Adrenal gland (tissue), 19 donors: ENCODE data around the gene FCGR1A. TPM values are rescaled to one million over a fixed set of nuclear protein-coding genes. Genes with fewer than 3 reads are reported as not detected.
A peak's percentile ranks its signal among the peaks of the same experiment; 100 is the strongest.
"Not testable (repeated sequence)": the region's sequence is repeated elsewhere in the genome, so short reads cannot be mapped to it uniquely, and the experiment has no call there.

Experiments
- DNase-seq, 7 donors: peaks; one replicate each; pipeline ENCODE4 v3.0.0-alpha.2; 2019 to 2020
- H3K27ac ChIP-seq, 5 donors: fragments of 200-600 bp; sonication (generic) in 4 of 5; 1 replicate in 3 of 5; 2 replicates in 2 of 5; pipeline versions ENCODE4 v1.5.1 to v1.8.0; 2016 to 2020; ENCODE audit warnings: mild to moderate bottlenecking in 1 of 5
- H3K27me3 ChIP-seq: fragments of 200-600 bp; 2 replicates; pipeline ENCODE4 v1.8.0; 2021
- H3K36me3 ChIP-seq, 2 donors: fragments of 200-600 bp; replicated peaks in 1 of 2; 1 replicate in 1 of 2; 2 replicates in 1 of 2; pipeline versions ENCODE4 v1.5.1 to v1.8.0; 2018 to 2022
- H3K4me1 ChIP-seq, 2 donors: fragments of 200-600 bp; replicated peaks in 1 of 2; 1 replicate in 1 of 2; 2 replicates in 1 of 2; pipeline versions ENCODE4 v1.5.1 to v1.8.0; 2018 to 2021
- H3K4me3 ChIP-seq, 4 donors: fragments of 200-600 bp; sonication (generic) in 3 of 4; one replicate each; pipeline ENCODE4 v1.5.1; 2016 to 2018
- H3K9me3 ChIP-seq, 3 donors: fragments of 200-600 bp; sonication (generic) in 1 of 3; replicated peaks in 1 of 3; 1 replicate in 2 of 3; 2 replicates in 1 of 3; pipeline versions ENCODE4 v1.5.1 to v1.8.0; 2016 to 2021
- WGBS, 4 donors: extraction: QIAGEN DNeasy Blood & Tissue Kit in 2 of 4; methylation state at CpG; one replicate each; pipeline versions ENCODE4 v1.1.5 to v1.1.7; 2013 to 2017; 5-methylcytosine and 5-hydroxymethylcytosine counted together
- intact Hi-C, 2 donors: fragments of 100-400 bp; cut with DNase I; formaldehyde crosslinking; loops; one replicate each; pipeline versions ENCODE4 v1.14.1 to v1.15.0; 2022 to 2023
- long read RNA-seq, 10 donors: library from polyadenylated mRNA in 3 of 10; unstranded in 2 of 10; stranded (forward) in 1 of 10; transcript quantifications; one replicate each; pipeline ENCODE4 v2.0.0 and lab custom pipeline, GENCODE V29; 2021 to 2026
- polyA plus RNA-seq, 3 donors: library from polyadenylated mRNA; stranded (reverse); fragments of 200-250 nt in 2 of 3; fragments of 350-450 nt in 1 of 3; fragmentation: Illumina TruSeq in 1 of 3; extraction: RNeasy Lipid Tissue Mini Kit (QIAGEN cat#74804) in 1 of 3; gene quantifications; one replicate each; pipeline ENCODE4 v1.2.3, GENCODE V29; 2013 to 2014
- total RNA-seq, 9 donors: library from RNA; depleted of rRNA in 4 of 9; stranded (reverse); fragments of >200 nt in 4 of 9; fragments of 120-200 nt in 1 of 9; fragmentation: NEBNext Ultra II Directional in 1 of 9; extraction: Animal tissue kit (Norgen Biotek cat#: 25700) in 1 of 9; gene quantifications; one replicate each; pipeline versions ENCODE4 v1.1.0 to v1.2.4, GENCODE V29; 2013 to 2023
- donor health status: healthy with polysubstance abuse.
- donor health status: Bipolar disorder and iron deficiency.
- donor health status: DM: yes; HTN: yes; CAD: no.
- donor health status: DM: no; HTN: no; CAD: no.
- donor health status: DM: no; HTN: no; CAD: no.
- donor health status: DM: yes; HTN: yes; CAD: no.

The FCGR1A gene
- total RNA-seq (10 to 100 TPM in 7 of 9 donors, 1 to 10 TPM in 2; 2.3 to 38.0 (median 20.2) TPM), polyA plus RNA-seq (10 to 100 TPM; 10.6 to 64.2 (median 63.5) TPM)
- long read RNA-seq, donor 1, partial matches to known transcripts = 0 of 1 reads
- long read RNA-seq, donor 1, other reads (novel, unspliced or antisense) = 0 of 1 reads
- long read RNA-seq, donor 2 = 0 reads
- long read RNA-seq, donor 3 = 0 reads
- long read RNA-seq, donor 4, partial matches to known transcripts = 3 of 5 reads
- long read RNA-seq, donor 4, other reads (novel, unspliced or antisense) = 2 of 5 reads
- long read RNA-seq, donor 5, partial matches to known transcripts = 3 of 4 reads
- long read RNA-seq, donor 5, other reads (novel, unspliced or antisense) = 0 of 4 reads
- long read RNA-seq, donor 6, partial matches to known transcripts = 5 of 9 reads
- long read RNA-seq, donor 6, other reads (novel, unspliced or antisense) = 2 of 9 reads
- long read RNA-seq, donor 7, partial matches to known transcripts = 0 of 1 reads
- long read RNA-seq, donor 7, other reads (novel, unspliced or antisense) = 0 of 1 reads
- long read RNA-seq, donor 8 = 0 reads
- long read RNA-seq, donor 9, partial matches to known transcripts = 0 of 1 reads
- long read RNA-seq, donor 9, other reads (novel, unspliced or antisense) = 0 of 1 reads
- long read RNA-seq, donor 10 = 0 reads

DNA sequence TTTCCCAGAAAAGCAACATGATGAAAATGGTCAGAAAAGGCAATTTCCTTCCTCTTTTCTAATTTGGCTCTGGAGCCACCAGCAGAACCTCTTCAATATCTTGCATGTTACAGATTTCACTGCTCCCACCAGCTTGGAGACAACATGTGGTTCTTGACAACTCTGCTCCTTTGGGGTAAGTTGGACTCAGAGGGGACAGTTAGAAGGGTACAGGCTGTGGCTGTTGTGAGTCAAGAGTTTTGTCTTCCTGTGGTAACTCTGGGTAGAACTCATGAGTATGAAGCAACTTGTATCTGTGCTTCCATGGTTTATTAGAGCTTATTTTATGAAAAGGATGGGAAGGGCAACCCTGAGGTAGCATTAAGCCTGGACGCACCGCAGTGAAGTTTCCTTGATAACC is at the start of gene FCGR1A:
TSS of gene FCGR1A (plus strand) at position 95 of the 400 bp plus-strand sequence. CDS start at position 145, 50 bp downstream.
- H3K36me3 ChIP-seq, H3K27ac ChIP-seq, H3K27me3 ChIP-seq, intact Hi-C loops, H3K9me3 ChIP-seq, DNase-seq, H3K4me1 ChIP-seq, H3K4me3 ChIP-seq: not testable (repeated sequence)
- 83 to 100% methylated on average over 2 of the region's 2 CpGs; no CpG with 5 or more reads in 2 of the 4 donors for WGBS, 4 donors

- H3K27ac ChIP-seq, DNase-seq, H3K4me3 ChIP-seq, H3K4me1 ChIP-seq, H3K36me3 ChIP-seq, H3K27me3 ChIP-seq, intact Hi-C loops, H3K9me3 ChIP-seq: not testable (repeated sequence)
- WGBS, 4 donors = 86 to 100% (median 100%) methylated on average over 1 of the region's 2 CpGs; no CpG with 5 or more reads in 1 of the 4 donors
Observed at GRCh38 chr1:149732781-149733180, 49.7 kb upstream of the FCGR1A start.

DNA sequence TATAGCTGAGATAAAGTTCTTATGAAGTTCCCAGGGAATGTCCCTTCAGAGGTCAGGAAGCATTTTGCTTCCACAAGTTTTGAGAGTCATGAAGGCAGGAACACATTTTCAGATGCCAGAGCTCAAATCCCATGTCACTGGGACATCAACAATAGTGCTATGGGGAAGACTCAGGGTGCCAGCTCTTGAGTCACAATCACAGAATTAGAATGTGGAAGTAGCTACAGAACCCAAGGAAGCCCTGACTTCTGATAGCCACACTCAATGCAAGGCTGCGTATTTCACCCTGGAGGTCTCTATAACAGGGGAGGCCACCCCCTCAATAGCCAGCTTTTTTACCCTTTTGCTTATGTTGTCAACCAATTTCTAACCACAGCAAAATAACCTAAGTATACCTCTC is 47.8 kb upstream of the FCGR1A start:
- H3K4me3 ChIP-seq, H3K36me3 ChIP-seq, H3K27ac ChIP-seq, H3K9me3 ChIP-seq, H3K4me1 ChIP-seq, intact Hi-C loops, H3K27me3 ChIP-seq, DNase-seq: not testable (repeated sequence)
- 63 to 72% (median 71%) methylated on average over 1 of the region's 1 CpG; no CpG with 5 or more reads in 1 of the 4 donors for WGBS, 4 donors

DNA sequence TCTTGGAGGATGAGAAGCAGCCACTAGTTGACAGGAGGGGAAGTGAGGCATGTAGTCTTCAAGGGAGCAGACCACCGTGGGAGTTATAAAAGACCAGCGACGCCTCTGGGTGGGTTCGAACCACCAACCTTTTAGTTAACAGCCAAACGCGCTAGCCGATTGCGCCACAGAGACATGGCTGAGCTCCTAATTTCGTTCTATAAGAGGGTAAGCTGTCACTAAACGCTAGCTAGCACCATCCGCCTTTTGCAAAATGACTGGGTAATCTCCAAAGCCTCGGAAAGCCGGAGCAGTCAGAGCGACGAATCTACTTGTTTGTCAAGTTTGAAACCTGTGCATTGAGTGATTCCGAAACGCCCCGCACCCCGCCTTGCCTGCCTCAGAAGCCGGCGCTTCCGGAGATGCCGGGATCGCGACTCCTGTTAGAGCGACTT is 42.3 kb upstream of the FCGR1A start:
- H3K4me1 ChIP-seq, H3K36me3 ChIP-seq, intact Hi-C loops, H3K9me3 ChIP-seq, DNase-seq, H3K4me3 ChIP-seq, H3K27me3 ChIP-seq, H3K27ac ChIP-seq: not testable (repeated sequence)
- 10 to 18% (median 13%) methylated on average over 22 to 26 of the region's 26 CpGs; no CpG with 5 or more reads in 1 of the 4 donors for WGBS, 4 donors

- H3K4me3 ChIP-seq, H3K27ac ChIP-seq, H3K4me1 ChIP-seq, H3K36me3 ChIP-seq, H3K9me3 ChIP-seq, DNase-seq, intact Hi-C loops, H3K27me3 ChIP-seq: not testable (repeated sequence)
- 34 to 47% (median 45%) methylated on average over 7 of the region's 13 CpGs; no CpG with 5 or more reads in 1 of the 4 donors for WGBS, 4 donors
Observed at GRCh38 chr1:149740590-149741230, 41.8 kb upstream of the FCGR1A start.

GRCh38 chr1:149741914-149742313 is 40.6 kb upstream of the FCGR1A start:
- intact Hi-C loops = not testable (repeated sequence)

DNA sequence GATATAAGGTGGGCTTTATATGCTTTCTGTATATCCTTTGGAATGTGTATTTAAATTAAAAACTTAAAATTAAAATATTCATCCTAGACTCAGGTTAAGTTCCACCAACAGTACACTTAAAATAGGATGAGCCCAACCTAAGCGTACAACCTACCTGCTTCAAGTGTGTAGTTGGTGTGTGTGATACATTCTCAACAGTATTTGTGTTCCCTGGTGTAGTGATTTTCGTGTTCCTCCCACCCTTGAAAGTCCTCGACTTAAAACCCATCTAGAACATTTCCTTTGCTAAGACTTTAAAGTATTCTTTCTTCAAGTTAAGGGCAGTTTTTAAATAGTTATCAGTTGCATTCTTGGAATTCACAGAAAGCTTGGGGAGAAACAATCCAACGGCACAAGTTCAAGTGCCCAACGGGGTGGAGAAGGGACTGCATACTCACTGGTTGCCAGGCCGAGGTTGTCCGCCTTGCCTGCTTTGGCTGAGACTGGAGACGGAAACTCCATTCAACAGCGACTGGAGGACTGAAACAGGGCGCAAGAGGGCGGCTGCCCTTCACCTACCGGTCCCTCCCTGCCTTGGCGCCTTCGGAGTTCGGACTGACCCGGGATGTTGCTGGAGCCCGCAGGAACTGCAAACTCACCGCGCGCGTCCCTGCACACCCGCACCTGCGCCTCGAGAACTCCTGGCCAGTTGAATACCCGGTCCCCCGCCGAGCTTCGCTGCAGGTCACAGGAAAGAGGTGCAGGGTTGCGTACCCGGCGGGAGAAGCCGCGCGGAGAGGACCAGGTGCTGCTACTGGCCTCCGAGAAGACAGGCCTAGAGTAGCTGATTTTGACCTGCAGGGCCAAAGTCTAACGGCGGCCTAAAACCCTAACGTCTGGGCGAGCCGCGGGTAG is 35.8 kb upstream of the FCGR1A start:
- intact Hi-C loops, H3K36me3 ChIP-seq, H3K4me1 ChIP-seq, H3K27me3 ChIP-seq, H3K27ac ChIP-seq, H3K4me3 ChIP-seq, H3K9me3 ChIP-seq: not testable (repeated sequence)
- WGBS, 4 donors = 26 to 54% (median 39%) methylated on average over 4 to 34 of the region's 41 CpGs
- DNase-seq = peak in 3 of 7 donors; percentile 6 to 12 (median 9)

More at GRCh38 chr1:149741914-149742313, 40.6 kb upstream of the FCGR1A start:
- H3K27me3 ChIP-seq, DNase-seq, H3K27ac ChIP-seq, H3K36me3 ChIP-seq, H3K4me1 ChIP-seq, H3K4me3 ChIP-seq, H3K9me3 ChIP-seq: not testable (repeated sequence)
- 70 to 90% methylated on average over 1 of the region's 5 CpGs; no CpG with 5 or more reads in 2 of the 4 donors for WGBS, 4 donors

- H3K36me3 ChIP-seq, DNase-seq, H3K27me3 ChIP-seq, H3K27ac ChIP-seq, H3K4me1 ChIP-seq, H3K9me3 ChIP-seq, H3K4me3 ChIP-seq, intact Hi-C loops: not testable (repeated sequence)
- WGBS, 4 donors = 12 to 28% (median 15%) methylated on average over 9 to 22 of the region's 40 CpGs
Observed at GRCh38 chr1:149747359-149748143, 34.9 kb upstream of the FCGR1A start.

DNA sequence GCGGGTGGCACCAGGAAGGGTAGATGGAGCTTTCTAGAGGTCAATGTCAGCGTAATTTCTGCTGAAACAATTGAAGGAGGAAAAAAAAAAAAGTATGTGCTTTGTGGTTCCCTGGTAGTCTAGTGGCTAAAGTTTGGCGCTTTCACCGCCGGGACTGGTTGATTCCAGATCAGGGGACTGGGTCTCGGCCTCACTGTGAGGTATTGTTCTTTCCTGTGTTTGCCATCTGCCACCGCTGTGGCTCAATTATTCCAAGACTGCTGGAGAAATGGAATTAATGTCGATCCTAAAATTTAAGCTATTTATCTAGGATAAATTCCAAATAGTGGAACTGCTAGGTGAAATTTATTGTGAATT is 34.4 kb upstream of the FCGR1A start:
- H3K9me3 ChIP-seq, intact Hi-C loops, H3K27ac ChIP-seq, H3K36me3 ChIP-seq, H3K27me3 ChIP-seq, H3K4me1 ChIP-seq, DNase-seq, H3K4me3 ChIP-seq: not testable (repeated sequence)
- 33 to 46% (median 33%) methylated on average over 7 to 8 of the region's 8 CpGs; no CpG with 5 or more reads in 1 of the 4 donors for WGBS, 4 donors
